Activated T-helper 1 cell treated with Interleukin-2 at 50 U/mL for 16 hours (primary cell): ENCODE data around the gene IPO4.

Experiments
- DNase-seq: peaks from one replicate; pipeline ENCODE4 v3.0.0-alpha.2; 2020; ENCODE audit warnings: low read depth

The IPO4 gene

GRCh38 chr14:24194186-24194872, 5.7 kb upstream of the IPO4 start:
- no peak for DNase-seq

GRCh38 chr14:24192933-24193332, 4.3 kb upstream of the IPO4 start:
- DNase-seq = no peak

- no peak for DNase-seq
Measured at GRCh38 chr14:24190416-24190815, 1.8 kb upstream of the IPO4 start.

GRCh38 chr14:24189460-24189859, 844 bp upstream of the IPO4 start:
- no peak for DNase-seq

- no peak for DNase-seq
Measured at GRCh38 chr14:24189059-24189375, 401 bp upstream of the IPO4 start.

GRCh38 chr14:24187539-24187915, 1.1 kb downstream of the IPO4 start:
- DNase-seq = no peak

GRCh38 chr14:24186831-24187538, 1.6 kb downstream of the IPO4 start:
- DNase-seq = no peak

- no peak for DNase-seq
Measured at GRCh38 chr14:24185741-24186140, 2.9 kb downstream of the IPO4 start.

GRCh38 chr14:24185026-24185425, 3.6 kb downstream of the IPO4 start:
- DNase-seq = no peak

GRCh38 chr14:24184104-24184970, 4.3 kb downstream of the IPO4 start:
- DNase-seq = no peak

GRCh38 chr14:24183014-24183481, 5.6 kb downstream of the IPO4 start:
- DNase-seq = no peak

GRCh38 chr14:24182110-24182882, 6.3 kb downstream of the IPO4 start:
- no peak for DNase-seq

GRCh38 chr14:24181371-24182077, 7.1 kb downstream of the IPO4 start:
- no peak for DNase-seq

GRCh38 chr14:24179961-24180796, 8.4 kb downstream of the IPO4 start:
- no peak for DNase-seq

- DNase-seq = no peak
Measured at GRCh38 chr14:24179294-24179960, 9.2 kb downstream of the IPO4 start.

- no peak for DNase-seq
Measured at GRCh38 chr14:24178399-24179178, 10.0 kb downstream of the IPO4 start.

GRCh38 chr14:24177891-24178290, 10.7 kb downstream of the IPO4 start:
- no peak for DNase-seq

- no peak for DNase-seq
Measured at GRCh38 chr14:24177041-24177825, 11.4 kb downstream of the IPO4 start.
